ENCODE results near the gene COTL1.

The COTL1 gene

GRCh38 chr16:84578538-84579126 lies 39.2 kb downstream of the COTL1 start:
- no peak for TF ChIP-seq CTCF (IDR thresholded peaks at IDR 0.05; ENCODE audit: insufficient read depth, low read length, poor library complexity, severe bottlenecking)
- H3K27me3 ChIP-seq (replicated peaks; ENCODE audit: control insufficient read depth, insufficient read depth, low read length), result no peaks in the 10 kb centered on the region
- no peak for DNase-seq (ENCODE audit: extremely low read depth, insufficient read length)
- peaks cover 12% of the 10 kb centered on the region for H3K36me3 ChIP-seq (ENCODE audit: control insufficient read depth, insufficient read depth, low read length)
- no peak overlapping the region for H3K4me3 ChIP-seq (replicated peaks; ENCODE audit: low read depth, low read length)

GRCh38 chr16:84577034-84577803 lies 40.7 kb downstream of the COTL1 start:
- Histone ChIP-seq H3K27me3 (replicated peaks; ENCODE audit: control insufficient read depth, insufficient read depth, low read length) (no peaks in the 10 kb centered on the region), H3K36me3 (ENCODE audit: control insufficient read depth, insufficient read depth, low read length) (peaks cover 14% of the 10 kb centered on the region), H3K4me3 (replicated peaks; ENCODE audit: low read depth, low read length) (no peak overlapping the region)
- no peak for DNase-seq (ENCODE audit: extremely low read depth, insufficient read length)
- no peak for TF ChIP-seq CTCF (IDR thresholded peaks at IDR 0.05; ENCODE audit: insufficient read depth, low read length, poor library complexity, severe bottlenecking)

- no peak for DNase-seq (ENCODE audit: extremely low read depth, insufficient read length)
- peaks cover 25% of the 10 kb centered on the region for H3K36me3 ChIP-seq (ENCODE audit: control insufficient read depth, insufficient read depth, low read length)
- H3K4me3 ChIP-seq (replicated peaks; ENCODE audit: low read depth, low read length), result no peak overlapping the region
- H3K27me3 ChIP-seq (replicated peaks; ENCODE audit: control insufficient read depth, insufficient read depth, low read length), result no peaks in the 10 kb centered on the region
- no peak for TF ChIP-seq CTCF (IDR thresholded peaks at IDR 0.05; ENCODE audit: insufficient read depth, low read length, poor library complexity, severe bottlenecking)
Measured at GRCh38 chr16:84575914-84576313, 42.0 kb downstream of the COTL1 start.

GRCh38 chr16:84574191-84574590 lies 43.7 kb downstream of the COTL1 start:
- H3K36me3 ChIP-seq (ENCODE audit: control insufficient read depth, insufficient read depth, low read length), result peaks cover 23% of the 10 kb centered on the region
- no peak for TF ChIP-seq CTCF (IDR thresholded peaks at IDR 0.05; ENCODE audit: insufficient read depth, low read length, poor library complexity, severe bottlenecking)
- no peak for DNase-seq (ENCODE audit: extremely low read depth, insufficient read length)

GRCh38 chr16:84572096-84572495 lies 45.8 kb downstream of the COTL1 start:
- TF ChIP-seq CTCF (IDR thresholded peaks at IDR 0.05; ENCODE audit: insufficient read depth, low read length, poor library complexity, severe bottlenecking), result no peak
- H3K27me3 ChIP-seq (replicated peaks; ENCODE audit: control insufficient read depth, insufficient read depth, low read length), result no peaks in the 10 kb centered on the region
- H3K36me3 ChIP-seq (ENCODE audit: control insufficient read depth, insufficient read depth, low read length), result peaks cover 26% of the 10 kb centered on the region
- no peak overlapping the region for H3K4me3 ChIP-seq (replicated peaks; ENCODE audit: low read depth, low read length)
- DNase-seq (ENCODE audit: extremely low read depth, insufficient read length), result no peak

More at GRCh38 chr16:84574191-84574590, 43.7 kb downstream of the COTL1 start:
- H3K4me3 ChIP-seq (replicated peaks; ENCODE audit: low read depth, low read length), result no peak overlapping the region
- no peaks in the 10 kb centered on the region for H3K27me3 ChIP-seq (replicated peaks; ENCODE audit: control insufficient read depth, insufficient read depth, low read length)
